ENCODE measurements around the gene HPCAL1. TPM values are rescaled to one million over a fixed set of nuclear protein-coding genes. Genes with fewer than 3 reads are reported as not detected.

The HPCAL1 gene
- total and polyA plus RNA-seq, 7 experiments from 2014 or later = 44.9 to 137 (median 89.2) TPM

DNA sequence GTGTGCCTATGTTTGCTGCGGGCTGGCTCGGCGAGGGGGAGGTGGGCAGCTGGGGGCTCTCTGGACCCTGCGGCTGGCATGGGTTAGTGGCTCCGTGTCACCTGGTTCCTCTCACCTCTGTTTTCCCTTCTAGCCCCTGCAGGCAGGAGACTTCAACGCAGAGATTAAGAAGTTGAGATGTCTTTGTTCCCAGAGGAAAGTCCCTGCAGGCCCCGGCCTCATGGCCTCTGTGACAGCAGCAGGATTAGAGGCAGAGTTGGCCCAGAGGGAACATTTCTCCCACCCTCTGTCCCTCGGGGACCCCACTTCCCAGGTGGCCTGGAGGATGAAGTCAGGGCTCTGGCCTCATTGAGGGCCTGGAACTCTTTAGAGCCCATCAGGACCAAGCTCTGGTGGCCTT, 56.5 kb downstream of the HPCAL1 start:
- Histone ChIP-seq H3K4me3 (ENCODE audit: low read length) (no peak overlapping the region), H3K4me1 (ENCODE audit: control insufficient read depth in 2 of 2, insufficient read depth in 2 of 2, low read length in 2 of 2) (peaks cover 4 to 14% of the 10 kb centered on the region in 2 donors), H3K27me3 (ENCODE audit: control insufficient read depth in 2 of 2, insufficient read depth in 2 of 2, low read length in 2 of 2) (no peaks in the 10 kb centered on the region), H3K36me3 (ENCODE audit: control insufficient read depth in 2 of 3, insufficient read depth in 3 of 3, low read length in 3 of 3) (peaks cover 0 to 36% (median 0%) of the 10 kb centered on the region in 3 experiments), H3K27ac (ENCODE audit: low read depth, low read length) (no peak overlapping the region), H3K9me3 (ENCODE audit: control insufficient read depth in 2 of 3, low read length in 3 of 3) (no peaks in the 10 kb centered on the region)
- Mint-ChIP-seq H3K27me3 (no peaks in the 10 kb centered on the region), H3K4me3 (no peak overlapping the region), H3K4me1 (peaks cover 9 to 73% (median 63%) of the 10 kb centered on the region in 7 donors), H3K27ac (no peak overlapping the region), H3K9me3 (no peaks in the 10 kb centered on the region), H3K36me3 (peaks cover 0 to 27% (median 3%) of the 10 kb centered on the region in 5 donors)
- ATAC-seq (no peak), DNase-seq (no peak)
- intact Hi-C loops (cut with micrococcal nuclease) = no loop called here
- ChIA-PET CTCF (interaction anchor here (1.4 to 1.7 kb wide), 2 partner anchors 49 to 57 kb away, joined by 3 to 6 read pairs; no protein-coding TSS in a partner anchor), POLR2A (no interaction called here)

- intact Hi-C loops (cut with micrococcal nuclease) = no loop called here
- Mint-ChIP-seq H3K36me3 (peaks cover 0 to 24% (median 0%) of the 10 kb centered on the region in 5 donors), H3K4me1 (peaks cover 9 to 69% (median 61%) of the 10 kb centered on the region in 7 donors), H3K27me3 (no peaks in the 10 kb centered on the region), H3K9me3 (no peaks in the 10 kb centered on the region), H3K27ac (peak overlapping the region in 4 of 9 donors; percentile 2 to 51 (median 24)), H3K4me3 (no peak overlapping the region)
- POLR2A ChIA-PET = interaction anchor here (0.7 kb wide), 1 partner anchor 53 kb away, joined by 3 read pairs; no protein-coding TSS in a partner anchor
- CTCF ChIA-PET = interaction anchor here (1.7 kb wide), 1 partner anchor 58 kb away, joined by 3 read pairs; no protein-coding TSS in a partner anchor
- no peak overlapping the region for H3K27ac ChIP-seq (ENCODE audit: low read depth, low read length)
- no peak overlapping the region for H3K4me3 ChIP-seq (ENCODE audit: low read length)
- peaks cover 4 to 14% of the 10 kb centered on the region in 2 donors for H3K4me1 ChIP-seq (ENCODE audit: control insufficient read depth in 2 of 2, insufficient read depth in 2 of 2, low read length in 2 of 2)
- no peaks in the 10 kb centered on the region for H3K9me3 ChIP-seq (ENCODE audit: control insufficient read depth in 2 of 3, low read length in 3 of 3)
- DNase-seq = no peak
- no peak for ATAC-seq
- peaks cover 0 to 30% (median 0%) of the 10 kb centered on the region in 3 experiments for H3K36me3 ChIP-seq (ENCODE audit: control insufficient read depth in 2 of 3, insufficient read depth in 3 of 3, low read length in 3 of 3)
- no peaks in the 10 kb centered on the region for H3K27me3 ChIP-seq (ENCODE audit: control insufficient read depth in 2 of 2, insufficient read depth in 2 of 2, low read length in 2 of 2)
These were observed 57.1 kb downstream of the HPCAL1 start for GRCh38 chr2:10359731-10360329.

GRCh38 chr2:10360460-10360849, 57.8 kb downstream of the HPCAL1 start:
- peaks cover 4 to 14% of the 10 kb centered on the region in 2 donors for H3K4me1 ChIP-seq (ENCODE audit: control insufficient read depth in 2 of 2, insufficient read depth in 2 of 2, low read length in 2 of 2)
- peaks cover 0 to 36% (median 0%) of the 10 kb centered on the region in 3 experiments for H3K36me3 ChIP-seq (ENCODE audit: control insufficient read depth in 2 of 3, insufficient read depth in 3 of 3, low read length in 3 of 3)
- H3K27ac ChIP-seq (ENCODE audit: low read depth, low read length) = no peak overlapping the region
- no peaks in the 10 kb centered on the region for H3K27me3 ChIP-seq (ENCODE audit: control insufficient read depth in 2 of 2, insufficient read depth in 2 of 2, low read length in 2 of 2)
- H3K9me3 Mint-ChIP-seq = no peaks in the 10 kb centered on the region
- ChIA-PET CTCF (no interaction called here), POLR2A (interaction anchor here (0.7 kb wide), 1 partner anchor 53 kb away, joined by 3 read pairs; no protein-coding TSS in a partner anchor)
- H3K27ac Mint-ChIP-seq = peak overlapping the region in 4 of 9 donors; percentile 5 to 77 (median 57)
- H3K4me3 Mint-ChIP-seq = no peak overlapping the region
- intact Hi-C loops (cut with micrococcal nuclease) = no loop called here
- H3K4me1 Mint-ChIP-seq = peaks cover 9 to 71% (median 62%) of the 10 kb centered on the region in 7 donors
- no peak for ATAC-seq
- no peaks in the 10 kb centered on the region for H3K9me3 ChIP-seq (ENCODE audit: control insufficient read depth in 2 of 3, low read length in 3 of 3)
- no peak overlapping the region for H3K4me3 ChIP-seq (ENCODE audit: low read length)
- DNase-seq = no peak
- H3K27me3 Mint-ChIP-seq = no peaks in the 10 kb centered on the region
- peaks cover 0 to 22% (median 0%) of the 10 kb centered on the region in 5 donors for H3K36me3 Mint-ChIP-seq

- peaks cover 0 to 17% (median 0%) of the 10 kb centered on the region in 5 donors for H3K36me3 Mint-ChIP-seq
- POLR2A ChIA-PET = interaction anchor here (0.6 kb wide), 1 partner anchor 76 kb away, joined by 3 read pairs; no protein-coding TSS in a partner anchor
- Histone ChIP-seq H3K4me1 (ENCODE audit: control insufficient read depth in 2 of 2, insufficient read depth in 2 of 2, low read length in 2 of 2) (peaks cover 2 to 12% of the 10 kb centered on the region in 2 donors), H3K27ac (ENCODE audit: low read depth, low read length) (no peak overlapping the region), H3K4me3 (ENCODE audit: low read length) (no peak overlapping the region), H3K36me3 (ENCODE audit: control insufficient read depth in 2 of 3, insufficient read depth in 3 of 3, low read length in 3 of 3) (peaks cover 0 to 41% (median 0%) of the 10 kb centered on the region in 3 experiments), H3K9me3 (ENCODE audit: control insufficient read depth in 2 of 3, low read length in 3 of 3) (no peaks in the 10 kb centered on the region), H3K27me3 (ENCODE audit: control insufficient read depth in 2 of 2, insufficient read depth in 2 of 2, low read length in 2 of 2) (no peaks in the 10 kb centered on the region)
- no peaks in the 10 kb centered on the region for H3K9me3 Mint-ChIP-seq
- DNase-seq (no peak), ATAC-seq (no peak)
- intact Hi-C loops (cut with micrococcal nuclease) = no loop called here
- CTCF ChIA-PET = no interaction called here
- H3K27me3 Mint-ChIP-seq = no peaks in the 10 kb centered on the region
- H3K4me1 Mint-ChIP-seq = peaks cover 6 to 69% (median 57%) of the 10 kb centered on the region in 7 donors
- peak overlapping the region in 1 of 10 donors; percentile 17 for H3K4me3 Mint-ChIP-seq
- peak overlapping the region in 6 of 9 donors; percentile 5 to 77 (median 57) for H3K27ac Mint-ChIP-seq
These were observed 58.3 kb downstream of the HPCAL1 start for GRCh38 chr2:10360850-10361588.

- Histone ChIP-seq H3K27me3 (ENCODE audit: control insufficient read depth in 2 of 2, insufficient read depth in 2 of 2, low read length in 2 of 2) (no peaks in the 10 kb centered on the region), H3K27ac (ENCODE audit: low read depth, low read length) (no peak overlapping the region), H3K4me1 (ENCODE audit: control insufficient read depth in 2 of 2, insufficient read depth in 2 of 2, low read length in 2 of 2) (peaks cover 0 to 5% of the 10 kb centered on the region in 2 donors), H3K4me3 (ENCODE audit: low read length) (no peak overlapping the region), H3K36me3 (ENCODE audit: control insufficient read depth in 2 of 3, insufficient read depth in 3 of 3, low read length in 3 of 3) (peaks cover 0 to 40% (median 0%) of the 10 kb centered on the region in 3 experiments), H3K9me3 (ENCODE audit: control insufficient read depth in 2 of 3, low read length in 3 of 3) (no peaks in the 10 kb centered on the region)
- Mint-ChIP-seq H3K27me3 (no peaks in the 10 kb centered on the region), H3K27ac (peak overlapping the region in 4 of 9 donors; percentile 24 to 76 (median 51)), H3K4me3 (no peak overlapping the region), H3K4me1 (peaks cover 2 to 66% (median 54%) of the 10 kb centered on the region in 7 donors), H3K36me3 (peaks cover 0 to 19% (median 0%) of the 10 kb centered on the region in 5 donors), H3K9me3 (no peaks in the 10 kb centered on the region)
- DNase-seq (no peak), ATAC-seq (no peak)
- intact Hi-C loops (cut with micrococcal nuclease) = no loop called here
- CTCF ChIA-PET = interaction anchor here (0.7 kb wide), 1 partner anchor 17 kb away, joined by 3 read pairs; no protein-coding TSS in a partner anchor
- POLR2A ChIA-PET = interaction anchor here (0.8 to 1.1 kb wide), 3 partner anchors 8 to 93 kb away, joined by 3 to 5 read pairs (median 3); no protein-coding TSS in a partner anchor
These were observed 59.6 kb downstream of the HPCAL1 start for GRCh38 chr2:10362096-10362897.

DNA sequence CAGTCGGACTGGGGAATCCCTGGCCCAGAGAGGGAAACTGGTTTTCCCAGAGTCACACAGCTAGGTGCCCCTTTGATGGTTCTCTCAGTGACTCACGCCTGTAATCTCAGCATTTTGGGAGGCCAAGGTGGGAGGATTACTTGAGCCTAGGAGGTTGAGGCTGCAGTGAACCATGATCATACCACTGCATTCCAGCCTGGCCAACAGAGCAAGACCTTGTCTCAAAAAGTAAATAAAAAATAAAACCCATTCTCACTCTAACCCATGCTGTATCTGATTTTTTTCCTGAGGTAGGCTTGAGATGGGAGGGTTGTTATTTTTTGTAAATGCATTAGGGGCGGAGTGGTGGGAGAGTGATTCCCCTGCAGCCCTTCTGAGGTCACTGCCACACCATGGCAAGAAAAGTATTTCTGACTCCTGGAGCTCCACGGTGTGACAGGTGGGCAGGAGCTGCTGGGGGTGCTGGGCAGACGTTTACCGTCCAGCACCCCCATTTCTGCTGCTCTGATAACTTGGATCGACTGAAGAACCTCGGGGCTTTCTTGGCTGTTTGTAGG, 60.3 kb downstream of the HPCAL1 start:
- Mint-ChIP-seq H3K9me3 (no peaks in the 10 kb centered on the region), H3K4me3 (no peak overlapping the region), H3K27me3 (no peaks in the 10 kb centered on the region), H3K27ac (peak overlapping the region in 2 of 9 donors; percentile 25 to 31), H3K36me3 (peaks cover 0 to 14% (median 0%) of the 10 kb centered on the region in 5 donors), H3K4me1 (peaks cover 5 to 66% (median 54%) of the 10 kb centered on the region in 7 donors)
- intact Hi-C loops (cut with micrococcal nuclease) = no loop called here
- POLR2A ChIA-PET = interaction anchor here (0.8 to 1.3 kb wide), 3 partner anchors 9 to 32 kb away, joined by 3 to 5 read pairs (median 3); no protein-coding TSS in a partner anchor
- no peak overlapping the region for H3K4me3 ChIP-seq (ENCODE audit: low read length)
- no peaks in the 10 kb centered on the region for H3K9me3 ChIP-seq (ENCODE audit: control insufficient read depth in 2 of 3, low read length in 3 of 3)
- no peak overlapping the region for H3K27ac ChIP-seq (ENCODE audit: low read depth, low read length)
- H3K4me1 ChIP-seq (ENCODE audit: control insufficient read depth in 2 of 2, insufficient read depth in 2 of 2, low read length in 2 of 2) = peaks cover 0 to 5% of the 10 kb centered on the region in 2 donors
- peaks cover 0 to 33% (median 0%) of the 10 kb centered on the region in 3 experiments for H3K36me3 ChIP-seq (ENCODE audit: control insufficient read depth in 2 of 3, insufficient read depth in 3 of 3, low read length in 3 of 3)
- DNase-seq (no peak), ATAC-seq (no peak)
- H3K27me3 ChIP-seq (ENCODE audit: control insufficient read depth in 2 of 2, insufficient read depth in 2 of 2, low read length in 2 of 2) = no peaks in the 10 kb centered on the region
- CTCF ChIA-PET = no interaction called here
